ENCODE measurements around the gene ZNF503.
"Not testable (repeated sequence)": the region's sequence is repeated elsewhere in the genome, so short reads cannot be mapped to it uniquely, and the experiment has no call there.

ZNF503 gene

DNA sequence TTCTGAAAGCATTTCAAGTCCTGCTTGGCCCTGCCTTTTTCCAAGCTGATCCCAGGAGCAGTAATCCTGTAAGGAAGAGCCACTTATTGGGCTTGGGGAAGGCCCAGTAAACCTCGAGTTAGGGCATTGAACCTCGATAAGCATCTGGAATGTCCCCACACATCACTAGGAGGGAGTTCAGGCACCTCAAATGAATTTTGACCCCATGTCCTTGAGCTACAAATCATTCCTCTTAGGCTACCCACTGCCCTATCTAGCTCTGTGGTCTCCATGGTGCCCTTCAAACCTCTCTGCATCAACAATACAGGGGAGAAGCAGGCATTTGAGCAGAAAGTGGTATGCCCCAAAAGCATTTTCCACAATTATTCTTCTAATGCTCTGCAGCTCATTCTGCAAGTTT lies 33.7 kb downstream of the ZNF503 start:
- Histone ChIP-seq H3K4me1 (ENCODE audit: insufficient read depth, poor library complexity, severe bottlenecking) (no peaks in the 10 kb centered on the region), H3K27me3 (ENCODE audit: insufficient read depth, poor library complexity, severe bottlenecking) (no peaks in the 10 kb centered on the region), H3K27ac (ENCODE audit: poor library complexity, severe bottlenecking) (no peak overlapping the region), H3K36me3 (ENCODE audit: low read depth) (no peaks in the 10 kb centered on the region), H3K9me3 (ENCODE audit: severe bottlenecking) (no peaks in the 10 kb centered on the region), H3K4me3 (ENCODE audit: severe bottlenecking) (no peak overlapping the region)
- DNase-seq (ENCODE audit: low spot score), result no peak
- ATAC-seq (ENCODE audit: low read depth), result no peak
- TF ChIP-seq CTCF (IDR thresholded peaks at IDR 0.05; ENCODE audit: poor library complexity, severe bottlenecking), result no peak

- Histone ChIP-seq H3K27ac (ENCODE audit: poor library complexity, severe bottlenecking) (no peak overlapping the region), H3K27me3 (ENCODE audit: insufficient read depth, poor library complexity, severe bottlenecking) (no peaks in the 10 kb centered on the region), H3K4me1 (ENCODE audit: insufficient read depth, poor library complexity, severe bottlenecking) (no peaks in the 10 kb centered on the region), H3K9me3 (ENCODE audit: severe bottlenecking) (no peaks in the 10 kb centered on the region), H3K4me3 (ENCODE audit: severe bottlenecking) (no peak overlapping the region), H3K36me3 (ENCODE audit: low read depth) (no peaks in the 10 kb centered on the region)
- TF ChIP-seq CTCF (IDR thresholded peaks at IDR 0.05; ENCODE audit: poor library complexity, severe bottlenecking), result no peak
- ATAC-seq (ENCODE audit: low read depth) (no peak), DNase-seq (ENCODE audit: low spot score) (no peak)
These were observed 34.5 kb downstream of the ZNF503 start for GRCh38 chr10:75367021-75367487.

GRCh38 chr10:75363431-75363830 lies 38.1 kb downstream of the ZNF503 start:
- Histone ChIP-seq H3K27ac (ENCODE audit: poor library complexity, severe bottlenecking) (no peak overlapping the region), H3K36me3 (ENCODE audit: low read depth) (no peaks in the 10 kb centered on the region), H3K9me3 (ENCODE audit: severe bottlenecking) (no peaks in the 10 kb centered on the region), H3K4me3 (ENCODE audit: severe bottlenecking) (no peak overlapping the region), H3K27me3 (ENCODE audit: insufficient read depth, poor library complexity, severe bottlenecking) (no peaks in the 10 kb centered on the region), H3K4me1 (ENCODE audit: insufficient read depth, poor library complexity, severe bottlenecking) (peaks cover 15% of the 10 kb centered on the region)
- no peak for ATAC-seq (ENCODE audit: low read depth)
- no peak for TF ChIP-seq CTCF (IDR thresholded peaks at IDR 0.05; ENCODE audit: poor library complexity, severe bottlenecking)
- DNase-seq (ENCODE audit: low spot score), result no peak

DNA sequence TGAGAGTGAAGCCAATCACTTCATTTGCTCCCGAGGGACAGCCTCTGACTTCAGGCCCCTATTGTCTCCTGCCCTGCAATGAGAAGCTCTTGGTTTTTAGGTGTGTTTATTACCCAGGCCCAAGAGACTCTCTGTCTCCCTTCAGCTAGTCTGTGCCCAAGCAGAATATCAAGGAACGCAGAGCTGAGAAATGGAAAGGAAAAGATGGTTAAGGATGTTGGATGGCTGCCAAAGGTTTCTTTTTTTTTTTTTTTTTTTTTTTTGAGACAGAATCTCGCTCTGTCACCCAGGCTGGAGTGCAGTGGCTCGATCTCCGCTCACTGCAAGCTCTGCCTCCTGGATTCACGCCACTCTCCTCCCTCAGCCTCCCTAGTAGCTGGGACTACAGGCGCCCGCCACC lies 41.7 kb downstream of the ZNF503 start:
- not testable (repeated sequence) for H3K4me3 ChIP-seq (ENCODE audit: severe bottlenecking); H3K9me3 ChIP-seq (ENCODE audit: severe bottlenecking); DNase-seq (ENCODE audit: low spot score); H3K27me3 ChIP-seq (ENCODE audit: insufficient read depth, poor library complexity, severe bottlenecking); H3K36me3 ChIP-seq (ENCODE audit: low read depth); ATAC-seq (ENCODE audit: low read depth)
- peaks cover 19% of the 10 kb centered on the region for H3K4me1 ChIP-seq (ENCODE audit: insufficient read depth, poor library complexity, severe bottlenecking)
- peak overlapping the region; percentile 93 for H3K27ac ChIP-seq (ENCODE audit: poor library complexity, severe bottlenecking)

GRCh38 chr10:75358835-75359421 lies 42.6 kb downstream of the ZNF503 start:
- peak; percentile 92 for ATAC-seq (ENCODE audit: low read depth)
- H3K4me1 ChIP-seq (ENCODE audit: insufficient read depth, poor library complexity, severe bottlenecking), result peaks cover 19% of the 10 kb centered on the region
- DNase-seq (ENCODE audit: low spot score), result peak; percentile 82
- no peaks in the 10 kb centered on the region for H3K9me3 ChIP-seq (ENCODE audit: severe bottlenecking)
- H3K27ac ChIP-seq (ENCODE audit: poor library complexity, severe bottlenecking), result peak overlapping the region; percentile 93
- no peak overlapping the region for H3K4me3 ChIP-seq (ENCODE audit: severe bottlenecking)
- no peak for TF ChIP-seq CTCF (IDR thresholded peaks at IDR 0.05; ENCODE audit: poor library complexity, severe bottlenecking)
- no peaks in the 10 kb centered on the region for H3K36me3 ChIP-seq (ENCODE audit: low read depth)
- no peaks in the 10 kb centered on the region for H3K27me3 ChIP-seq (ENCODE audit: insufficient read depth, poor library complexity, severe bottlenecking)

Measured in RWPE2 (cell line).